Activated naive CD4-positive, alpha-beta T cell treated with anti-CD3 and anti-CD28 coated beads, Interleukin-2, amount 10 ng/mL, durations not matched to agents 5 hours and 36 hours (primary cell): ENCODE results near the gene JMJD8. TPM values are rescaled to one million over a fixed set of nuclear protein-coding genes. Genes with fewer than 3 reads are reported as not detected.

ENCODE experiments used
- total RNA-seq, 2 experiments: library from RNA; stranded (reverse); gene quantifications; one replicate each; pipeline ENCODE4 v1.2.3, GENCODE V29; 2021

The JMJD8 gene
- total RNA-seq, 2 experiments from 2014 or later = 30.3 to 31.4 TPM

Other genes starting within 250 kb of the JMJD8 start
- gene CAPN15, start 156.6 kb downstream of the JMJD8 start, total RNA-seq = 10 to 100 TPM; 71.0 to 71.8 TPM
- not detected for gene PRR35, start 123.9 kb downstream of the JMJD8 start, total RNA-seq
- 1 to 10 TPM; 4.6 to 4.7 TPM for gene NHLRC4, start 117.3 kb downstream of the JMJD8 start, total RNA-seq
- 10 to 100 TPM; 32.9 to 36.8 TPM for gene PIGQ, start 114.4 kb downstream of the JMJD8 start, total RNA-seq
- gene RAB40C, start 94.3 kb downstream of the JMJD8 start, total RNA-seq = 10 to 100 TPM; 12.7 to 14.1 TPM
- gene WFIKKN1, start 53.3 kb downstream of the JMJD8 start, total RNA-seq = under 1 TPM; 0.33 to 0.36 TPM
- gene METTL26, start 48.0 kb downstream of the JMJD8 start, total RNA-seq = 10 to 100 TPM; 70.0 to 70.7 TPM
- 10 to 100 TPM; 28.9 to 31.2 TPM for gene MCRIP2, start 42.5 kb downstream of the JMJD8 start, total RNA-seq
- gene WDR90, start 35.0 kb downstream of the JMJD8 start, total RNA-seq = 10 to 100 TPM; 63.2 to 67.3 TPM
- gene RHOT2, start 16.2 kb downstream of the JMJD8 start, total RNA-seq = 100 to 1,000 TPM; 126 to 134 TPM
- gene RHBDL1, start 8.7 kb downstream of the JMJD8 start, total RNA-seq = 1 to 10 TPM; 1.3 to 1.6 TPM
- gene STUB1, start 3.9 kb downstream of the JMJD8 start, total RNA-seq = 10 to 100 TPM; 61.4 to 61.7 TPM
- gene WDR24, start 6.1 kb upstream of the JMJD8 start, total RNA-seq = 10 to 100 TPM; 15.2 to 16.1 TPM
- 10 to 100 TPM; 21.2 to 21.5 TPM for gene FBXL16, start 21.5 kb upstream of the JMJD8 start, total RNA-seq
- 1 to 10 TPM; 5.5 TPM for gene METRN, start 30.8 kb upstream of the JMJD8 start, total RNA-seq
- gene ANTKMT, start 36.8 kb upstream of the JMJD8 start, total RNA-seq = 10 to 100 TPM in 1 of 2 experiments, 1 to 10 TPM in 1; 9.7 to 10.8 TPM
- gene CCDC78, start 42.1 kb upstream of the JMJD8 start, total RNA-seq = 1 to 10 TPM; 1.6 to 2.1 TPM
- 1 to 10 TPM; 5.2 to 7.6 TPM for gene HAGHL, start 42.8 kb upstream of the JMJD8 start, total RNA-seq
- 10 to 100 TPM; 30.8 to 33.1 TPM for gene CIAO3, start 56.7 kb upstream of the JMJD8 start, total RNA-seq
- not detected for gene MSLN, start 76.4 kb upstream of the JMJD8 start, total RNA-seq
- gene RPUSD1, start 104.0 kb upstream of the JMJD8 start, total RNA-seq = 10 to 100 TPM; 22.2 to 23.1 TPM
- gene CHTF18, start 104.3 kb upstream of the JMJD8 start, total RNA-seq = 10 to 100 TPM; 67.0 to 72.2 TPM
- not detected for gene GNG13, start 116.4 kb upstream of the JMJD8 start, total RNA-seq